Inferior parietal cortex (tissue), 1 donor: ENCODE data around the gene TIAM1.

Source experiments
- DNase-seq: peaks from one replicate; pipeline ENCODE4 v3.0.0-alpha.2; 2016; ENCODE audit errors: extremely low spot score

The TIAM1 gene

GRCh38 chr21:31343680-31344480 is at the start of gene TIAM1:
Gene TIAM1 (minus strand): TSS chr21:31344261. CDS start chr21:31266972, 77,289 bp downstream.
- peak; percentile 57 for DNase-seq

- DNase-seq, result no peak
Measured at GRCh38 chr21:31387560-31388186, 43.6 kb upstream of the TIAM1 start.

- DNase-seq, result no peak
Measured at GRCh38 chr21:31386006-31386405, 41.9 kb upstream of the TIAM1 start.

GRCh38 chr21:31383770-31384169 is 39.7 kb upstream of the TIAM1 start:
- no peak for DNase-seq

GRCh38 chr21:31382060-31382459 is 38.0 kb upstream of the TIAM1 start:
- no peak for DNase-seq

- DNase-seq, result no peak
Measured at GRCh38 chr21:31376301-31376700, 32.2 kb upstream of the TIAM1 start.

GRCh38 chr21:31374395-31374794 is 30.3 kb upstream of the TIAM1 start:
- DNase-seq, result no peak

GRCh38 chr21:31372471-31372765 is 28.4 kb upstream of the TIAM1 start:
- no peak for DNase-seq

GRCh38 chr21:31371715-31372470 is 27.8 kb upstream of the TIAM1 start:
- DNase-seq, result no peak

- DNase-seq, result no peak
Measured at GRCh38 chr21:31370893-31371544, 27.0 kb upstream of the TIAM1 start.

- DNase-seq, result no peak
Measured at GRCh38 chr21:31370281-31370892, 26.3 kb upstream of the TIAM1 start.

- no peak for DNase-seq
Measured at GRCh38 chr21:31368361-31368760, 24.3 kb upstream of the TIAM1 start.

GRCh38 chr21:31367801-31368200 is 23.7 kb upstream of the TIAM1 start:
- no peak for DNase-seq

GRCh38 chr21:31366825-31367224 is 22.8 kb upstream of the TIAM1 start:
- DNase-seq, result no peak

- no peak for DNase-seq
Measured at GRCh38 chr21:31364253-31364945, 20.3 kb upstream of the TIAM1 start.

GRCh38 chr21:31363720-31364119 is 19.7 kb upstream of the TIAM1 start:
- DNase-seq, result no peak

GRCh38 chr21:31360717-31361116 is 16.7 kb upstream of the TIAM1 start:
- DNase-seq, result no peak

- DNase-seq, result no peak
Measured at GRCh38 chr21:31358158-31358557, 14.1 kb upstream of the TIAM1 start.

GRCh38 chr21:31356440-31356839 is 12.4 kb upstream of the TIAM1 start:
- DNase-seq, result no peak

- DNase-seq, result no peak
Measured at GRCh38 chr21:31354604-31355443, 10.8 kb upstream of the TIAM1 start.
